Stimulated activated CD4-positive, alpha-beta T cell treated with anti-CD3 and anti-CD28 coated beads, Interleukin-15, amount 100 ng/mL, for 48 hours (primary cell): Measurements from ENCODE around the gene SRRM4.
"Not testable (repeated sequence)": the region's sequence is repeated elsewhere in the genome, so short reads cannot be mapped to it uniquely, and the experiment has no call there.

Experiments
- DNase-seq, 2 donors: peaks; one replicate each; pipeline ENCODE4 v3.0.0-alpha.2; 2020; ENCODE audit warnings: low read depth in 2 of 2

The SRRM4 gene

GRCh38 chr12:119008691-119009221 is 27.4 kb downstream of the SRRM4 start:
- no peak for DNase-seq

- no peak for DNase-seq
Measured at GRCh38 chr12:119011231-119011630, 29.9 kb downstream of the SRRM4 start.

- no peak for DNase-seq
Measured at GRCh38 chr12:119012179-119012578, 30.8 kb downstream of the SRRM4 start.

- DNase-seq: no peak
Measured at GRCh38 chr12:119013023-119013422, 31.7 kb downstream of the SRRM4 start.

GRCh38 chr12:119014368-119014767 is 33.0 kb downstream of the SRRM4 start:
- DNase-seq: no peak

GRCh38 chr12:119016715-119017114 is 35.4 kb downstream of the SRRM4 start:
- no peak for DNase-seq

- DNase-seq: no peak
Measured at GRCh38 chr12:119019166-119019565, 37.8 kb downstream of the SRRM4 start.

- DNase-seq: no peak
Measured at GRCh38 chr12:119020406-119021360, 39.3 kb downstream of the SRRM4 start.

GRCh38 chr12:119024356-119024755 is 43.0 kb downstream of the SRRM4 start:
- no peak for DNase-seq

GRCh38 chr12:119025786-119026185 is 44.4 kb downstream of the SRRM4 start:
- no peak for DNase-seq

- not testable (repeated sequence) for DNase-seq
Measured at GRCh38 chr12:119033332-119033731, 52.0 kb downstream of the SRRM4 start.

GRCh38 chr12:119036878-119037825 is 55.8 kb downstream of the SRRM4 start:
- no peak for DNase-seq

GRCh38 chr12:119044094-119044493 is 62.8 kb downstream of the SRRM4 start:
- DNase-seq: no peak

GRCh38 chr12:119047641-119048040 is 66.3 kb downstream of the SRRM4 start:
- DNase-seq: no peak

- DNase-seq: no peak
Measured at GRCh38 chr12:119050663-119051062, 69.3 kb downstream of the SRRM4 start.

- DNase-seq: no peak
Measured at GRCh38 chr12:119051474-119051873, 70.1 kb downstream of the SRRM4 start.

GRCh38 chr12:119052001-119052400 is 70.7 kb downstream of the SRRM4 start:
- no peak for DNase-seq

- DNase-seq: no peak
Measured at GRCh38 chr12:119055977-119056376, 74.6 kb downstream of the SRRM4 start.

GRCh38 chr12:119060847-119061796 is 79.8 kb downstream of the SRRM4 start:
- peak in 1 of 2 donors; percentile 8 for DNase-seq

- no peak for DNase-seq
Measured at GRCh38 chr12:119068129-119068856, 87.0 kb downstream of the SRRM4 start.
